Fibroblast of lung (primary cell): Measurements from ENCODE around the gene DNAH9. TPM values are rescaled to one million over a fixed set of nuclear protein-coding genes. Genes with fewer than 3 reads are reported as not detected.

Experiments used
- DNase-seq, 2 donors: peaks; one replicate each; pipeline versions ENCODE4 v3.0.0 to v3.0.0-alpha.2; 2010; ENCODE audit warnings: low read depth in 2 of 2
- H2AFZ ChIP-seq: 2 replicates; pipeline ENCODE4 v1.5.1; 2012; ENCODE audit warnings: low read length, control low read depth, inconsistent platforms
- H3K27ac ChIP-seq: 2 replicates; pipeline ENCODE4 v1.5.1; 2011; ENCODE audit warnings: low read length, control low read depth; ENCODE audit not compliant: insufficient read depth
- H3K27me3 ChIP-seq: 2 replicates; pipeline ENCODE4 v1.5.1; 2011; ENCODE audit warnings: mild to moderate bottlenecking, low read length; ENCODE audit not compliant: control insufficient read depth, insufficient read depth
- H3K36me3 ChIP-seq: 2 replicates; pipeline ENCODE4 v1.5.1; 2011; ENCODE audit warnings: low read length; ENCODE audit not compliant: control insufficient read depth, insufficient read depth
- H3K4me1 ChIP-seq: 2 replicates; pipeline ENCODE4 v1.5.1; 2011; ENCODE audit warnings: low read length; ENCODE audit not compliant: control insufficient read depth, insufficient read depth; ENCODE audit errors: extremely low read depth
- H3K4me2 ChIP-seq: 2 replicates; pipeline ENCODE4 v1.5.1; 2011; ENCODE audit warnings: low read length, control low read depth; ENCODE audit not compliant: insufficient read depth; ENCODE audit errors: extremely low read depth
- H3K4me3 ChIP-seq, 4 experiments: fragments of 200-600 bp in 1 of 4; sonication (generic) in 1 of 4; replicated peaks in 1 of 4; 2 replicates each; pipeline ENCODE4 v1.5.1; 2011 to 2016; ENCODE audit warnings: low read length in 4 of 4, low read depth in 3 of 4, mild to moderate bottlenecking in 3 of 4, control low read depth in 2 of 4, inconsistent platforms in 1 of 4, mixed read lengths in 1 of 4; ENCODE audit not compliant: insufficient read depth in 1 of 4; ENCODE audit errors: control extremely low read depth in 1 of 4
- H3K79me2 ChIP-seq: 2 replicates; pipeline ENCODE4 v1.5.1; 2012; ENCODE audit warnings: mild to moderate bottlenecking, low read length, inconsistent platforms; ENCODE audit not compliant: control insufficient read depth, insufficient read depth
- H3K9ac ChIP-seq: 2 replicates; pipeline ENCODE4 v1.5.1; 2011; ENCODE audit warnings: mild to moderate bottlenecking, low read length, control low read depth; ENCODE audit not compliant: insufficient read depth
- H3K9me3 ChIP-seq: 2 replicates; pipeline ENCODE4 v1.5.1; 2012; ENCODE audit warnings: low read depth, low read length; ENCODE audit not compliant: control insufficient read depth, insufficient read depth
- H4K20me1 ChIP-seq: 2 replicates; pipeline ENCODE4 v1.5.1; 2011; ENCODE audit warnings: low read length; ENCODE audit not compliant: control insufficient read depth, insufficient read depth; ENCODE audit errors: extremely low read depth
- EZH2 ChIP-seq: IDR thresholded peaks from 2 replicates; pipeline ENCODE4 v1.5.1; 2012; ENCODE audit warnings: low read length, control low read depth, mild to moderate bottlenecking; ENCODE audit errors: missing control alignments
- polyA plus RNA-seq, 2 donors: library from polyadenylated mRNA; depleted of rRNA in 1 of 2; stranded (reverse) in 1 of 2; unstranded in 1 of 2; fragments of >200 nt; gene quantifications; 2 replicates each; pipeline ENCODE4 v1.2.1, GENCODE V29; 2011 to 2012; ENCODE audit warnings: missing spikeins in 1 of 2
- total RNA-seq: library from RNA; depleted of rRNA; stranded (reverse); fragments of >200 nt; gene quantifications from 2 replicates; pipeline ENCODE4 v1.2.1, GENCODE V29; 2014
- TF ChIP-seq, protein P1 (sequence below), 2 donors: IDR thresholded peaks in 1 of 2; conservative IDR thresholded peaks in 1 of 2; 1 replicate in 1 of 2; 2 replicates in 1 of 2; pipeline ENCODE4 v1.5.1; 2011 to 2012; ENCODE audit warnings: low read length in 2 of 2, control low read depth in 1 of 2, inconsistent platforms in 1 of 2, low read depth in 1 of 2, mild to moderate bottlenecking in 1 of 2

The DNAH9 gene
- total and polyA plus RNA-seq, 2 donors (not counting 1 experiment from before 2014, with no cell fraction given) = not detected

DNA sequence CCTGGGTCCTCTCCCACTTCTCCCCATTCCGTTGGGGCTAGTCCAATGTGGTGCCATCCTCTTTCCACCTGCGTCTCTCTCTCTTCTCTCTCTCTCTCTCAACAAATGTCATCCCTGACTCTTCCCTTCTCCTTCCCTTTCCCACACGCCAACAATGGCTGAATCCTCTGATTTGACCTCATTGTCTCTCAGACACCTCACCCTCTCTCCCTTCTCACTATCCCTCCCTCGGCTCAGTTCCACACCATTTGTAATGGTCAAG, 399.6 kb downstream of the DNAH9 start:
- DNase-seq = no peak
- Histone ChIP-seq H3K36me3 (no peaks in the 10 kb centered on the region), H3K4me2 (peak overlapping the region; percentile 94), H3K79me2 (no peaks in the 10 kb centered on the region), H3K27me3 (no peaks in the 10 kb centered on the region), H3K9me3 (no peaks in the 10 kb centered on the region), H3K27ac (peak overlapping the region; percentile 69), H3K4me3 (peak overlapping the region; percentile 35 to 96 (median 70)), H3K9ac (peak overlapping the region; percentile 18), H3K4me1 (peaks cover 2% of the 10 kb centered on the region), H2AFZ (peak overlapping the region; percentile 98), H4K20me1 (no peaks in the 10 kb centered on the region)
- TF ChIP-seq, protein P1, sequence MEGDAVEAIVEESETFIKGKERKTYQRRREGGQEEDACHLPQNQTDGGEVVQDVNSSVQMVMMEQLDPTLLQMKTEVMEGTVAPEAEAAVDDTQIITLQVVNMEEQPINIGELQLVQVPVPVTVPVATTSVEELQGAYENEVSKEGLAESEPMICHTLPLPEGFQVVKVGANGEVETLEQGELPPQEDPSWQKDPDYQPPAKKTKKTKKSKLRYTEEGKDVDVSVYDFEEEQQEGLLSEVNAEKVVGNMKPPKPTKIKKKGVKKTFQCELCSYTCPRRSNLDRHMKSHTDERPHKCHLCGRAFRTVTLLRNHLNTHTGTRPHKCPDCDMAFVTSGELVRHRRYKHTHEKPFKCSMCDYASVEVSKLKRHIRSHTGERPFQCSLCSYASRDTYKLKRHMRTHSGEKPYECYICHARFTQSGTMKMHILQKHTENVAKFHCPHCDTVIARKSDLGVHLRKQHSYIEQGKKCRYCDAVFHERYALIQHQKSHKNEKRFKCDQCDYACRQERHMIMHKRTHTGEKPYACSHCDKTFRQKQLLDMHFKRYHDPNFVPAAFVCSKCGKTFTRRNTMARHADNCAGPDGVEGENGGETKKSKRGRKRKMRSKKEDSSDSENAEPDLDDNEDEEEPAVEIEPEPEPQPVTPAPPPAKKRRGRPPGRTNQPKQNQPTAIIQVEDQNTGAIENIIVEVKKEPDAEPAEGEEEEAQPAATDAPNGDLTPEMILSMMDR (conservative IDR thresholded peaks at IDR 0.05 in 1 of 2, IDR thresholded peaks at IDR 0.05 in 1 of 2; ENCODE audit: low read depth in 1 of 2, low read length in 2 of 2) = no peak
- no peak for TF ChIP-seq EZH2

DNA sequence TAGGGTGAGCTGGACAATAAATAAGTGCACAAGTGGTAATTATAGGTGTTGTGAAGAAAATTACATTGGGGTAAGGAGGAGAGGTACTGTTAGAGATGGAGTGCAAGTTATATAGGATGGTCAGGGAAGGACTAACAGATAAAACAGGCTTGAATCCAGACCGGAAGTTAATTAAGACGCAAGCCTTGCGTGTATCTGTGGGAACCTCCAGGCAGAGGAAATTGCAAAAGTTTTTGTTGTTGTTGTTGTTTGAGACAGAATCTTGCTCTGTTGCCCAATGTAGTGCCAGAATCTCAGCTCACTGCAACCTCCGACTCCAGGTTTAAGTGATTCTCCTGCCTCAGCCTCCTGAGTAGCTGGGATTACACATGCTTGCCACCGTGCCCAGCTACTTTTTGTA, 401.4 kb downstream of the DNAH9 start:
- H3K9me3 ChIP-seq = no peaks in the 10 kb centered on the region
- no peak overlapping the region for H3K27ac ChIP-seq
- H3K4me2 ChIP-seq = no peak overlapping the region
- no peak overlapping the region for H2AFZ ChIP-seq
- no peak overlapping the region for H3K9ac ChIP-seq
- no peaks in the 10 kb centered on the region for H4K20me1 ChIP-seq
- peaks cover 2% of the 10 kb centered on the region for H3K4me1 ChIP-seq
- no peak overlapping the region for H3K4me3 ChIP-seq
- TF ChIP-seq EZH2 = no peak
- TF ChIP-seq, protein P1 (conservative IDR thresholded peaks at IDR 0.05 in 1 of 2, IDR thresholded peaks at IDR 0.05 in 1 of 2; ENCODE audit: low read depth in 1 of 2, low read length in 2 of 2) = no peak
- no peak for DNase-seq
- no peaks in the 10 kb centered on the region for H3K36me3 ChIP-seq
- H3K27me3 ChIP-seq = no peaks in the 10 kb centered on the region
- H3K79me2 ChIP-seq = no peaks in the 10 kb centered on the region

DNA sequence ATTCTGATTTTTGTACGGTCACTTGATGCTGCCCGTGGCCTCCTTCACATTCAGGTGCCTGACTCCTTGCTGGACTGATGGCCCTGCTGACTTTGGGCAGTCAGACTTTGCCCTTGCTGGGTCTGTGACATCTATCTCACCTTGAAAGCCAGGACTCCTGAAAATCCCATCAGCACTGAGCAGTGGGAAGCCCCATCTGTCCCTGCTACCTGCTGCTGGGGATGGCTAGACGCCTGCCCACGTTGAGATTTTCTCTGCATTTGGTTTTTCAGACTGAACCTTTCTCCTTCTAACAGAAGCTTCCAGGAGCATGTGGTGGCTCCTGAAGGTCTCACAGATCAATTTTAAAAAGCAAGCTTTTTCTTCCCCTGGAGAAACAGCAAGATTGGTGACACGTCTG, 409.2 kb downstream of the DNAH9 start:
- DNase-seq = no peak
- Histone ChIP-seq H3K79me2 (no peaks in the 10 kb centered on the region), H3K4me2 (no peak overlapping the region), H3K27ac (no peak overlapping the region), H2AFZ (no peak overlapping the region), H3K4me3 (no peak overlapping the region), H3K4me1 (no peaks in the 10 kb centered on the region), H3K9ac (no peak overlapping the region), H4K20me1 (no peaks in the 10 kb centered on the region), H3K36me3 (no peaks in the 10 kb centered on the region), H3K9me3 (no peaks in the 10 kb centered on the region), H3K27me3 (no peaks in the 10 kb centered on the region)
- TF ChIP-seq EZH2 = no peak
- TF ChIP-seq, protein P1 (conservative IDR thresholded peaks at IDR 0.05 in 1 of 2, IDR thresholded peaks at IDR 0.05 in 1 of 2; ENCODE audit: low read depth in 1 of 2, low read length in 2 of 2) = no peak
